BJ (cell line): ENCODE results near the gene TJP2. TPM values are rescaled to one million over a fixed set of nuclear protein-coding genes. Genes with fewer than 3 reads are reported as not detected.
A peak's percentile ranks its signal among the peaks of the same experiment; 100 is the strongest.

Experiments
- CTCF ChIA-PET: fragments of 350-600 bp; formaldehyde crosslinking; extraction: SDS; loops from one replicate; lab custom pipeline; 2021; ENCODE audit warnings: antibody characterized with exemption, inconsistent platforms; lab: Yijun Ruan, JAX
- POLR2A ChIA-PET: fragments of 300-600 bp; sonication (Branson Sonifier 250); formaldehyde crosslinking; extraction: SDS; loops from one replicate; lab custom pipeline; 2021; ENCODE audit warnings: antibody characterized with exemption; lab: Charles Lee
- DNase-seq: peaks from one replicate; pipeline ENCODE4 v3.0.0-alpha.2; 2011; ENCODE audit warnings: low read depth
- H3K27me3 ChIP-seq: 2 replicates; pipeline ENCODE4 v1.6.0; 2011; ENCODE audit warnings: low read length; ENCODE audit not compliant: control insufficient read depth, insufficient read depth
- H3K36me3 ChIP-seq: 2 replicates; pipeline ENCODE4 v1.5.1; 2011; ENCODE audit warnings: low read length; ENCODE audit not compliant: control insufficient read depth, insufficient read depth
- H3K4me3 ChIP-seq: 2 replicates; pipeline ENCODE4 v1.5.1; 2011; ENCODE audit warnings: low read depth, mild to moderate bottlenecking, control low read depth, low read length
- polyA plus RNA-seq: library from polyadenylated mRNA; depleted of rRNA; stranded (reverse); fragments of >200 nt; gene quantifications from 2 replicates; pipeline ENCODE4 v1.2.3, GENCODE V29; 2011
- TF ChIP-seq, protein P1 (sequence below): IDR thresholded peaks from 2 replicates; pipeline ENCODE4 v1.5.1; 2011; ENCODE audit warnings: low read depth, mild to moderate bottlenecking, control low read depth, inconsistent platforms, low read length, moderate library complexity; ENCODE audit not compliant: insufficient read depth

The TJP2 gene
- polyA plus RNA-seq, 1 experiment = 5.6 TPM

DNA sequence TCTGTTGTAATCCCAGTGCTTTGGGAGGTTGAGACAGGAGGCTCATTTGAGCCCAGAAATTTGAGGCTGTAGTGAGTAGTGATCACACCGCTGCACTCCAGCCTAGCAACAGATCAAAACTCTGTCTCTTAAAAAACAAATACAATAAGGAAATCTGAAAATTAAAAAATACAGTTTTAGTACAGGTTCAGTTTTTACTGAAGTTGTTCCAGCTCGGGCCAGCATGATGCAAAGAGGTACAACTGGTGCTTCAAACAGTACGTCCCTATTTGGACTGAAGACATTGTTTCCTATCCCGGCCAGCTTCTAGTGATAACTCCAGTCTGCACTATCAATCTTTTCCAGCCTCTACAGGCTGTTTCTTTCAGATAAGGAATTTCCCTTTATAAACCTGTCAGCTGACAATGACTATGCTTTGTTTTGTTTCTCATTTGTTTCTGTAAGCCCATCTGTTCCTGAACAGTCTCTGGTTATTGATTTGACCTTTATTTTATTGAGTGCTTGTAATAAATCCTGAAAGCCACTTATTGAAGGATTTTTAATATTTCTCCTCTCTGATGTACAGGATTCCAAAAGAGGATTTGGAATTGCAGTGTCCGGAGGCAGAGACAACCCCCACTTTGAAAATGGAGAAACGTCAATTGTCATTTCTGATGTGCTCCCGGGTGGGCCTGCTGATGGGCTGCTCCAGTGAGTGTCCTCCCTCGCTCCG lies 41.9 kb downstream of the TJP2 start:
- no peaks in the 10 kb centered on the region for H3K27me3 ChIP-seq
- DNase-seq = no peak
- ChIA-PET POLR2A (no interaction called here), CTCF (interaction anchor here (4.1 kb wide), 1 partner anchor 7 kb away, joined by 18 read pairs; no protein-coding TSS in a partner anchor)
- H3K36me3 ChIP-seq = peaks cover 3% of the 10 kb centered on the region
- TF ChIP-seq, protein P1, sequence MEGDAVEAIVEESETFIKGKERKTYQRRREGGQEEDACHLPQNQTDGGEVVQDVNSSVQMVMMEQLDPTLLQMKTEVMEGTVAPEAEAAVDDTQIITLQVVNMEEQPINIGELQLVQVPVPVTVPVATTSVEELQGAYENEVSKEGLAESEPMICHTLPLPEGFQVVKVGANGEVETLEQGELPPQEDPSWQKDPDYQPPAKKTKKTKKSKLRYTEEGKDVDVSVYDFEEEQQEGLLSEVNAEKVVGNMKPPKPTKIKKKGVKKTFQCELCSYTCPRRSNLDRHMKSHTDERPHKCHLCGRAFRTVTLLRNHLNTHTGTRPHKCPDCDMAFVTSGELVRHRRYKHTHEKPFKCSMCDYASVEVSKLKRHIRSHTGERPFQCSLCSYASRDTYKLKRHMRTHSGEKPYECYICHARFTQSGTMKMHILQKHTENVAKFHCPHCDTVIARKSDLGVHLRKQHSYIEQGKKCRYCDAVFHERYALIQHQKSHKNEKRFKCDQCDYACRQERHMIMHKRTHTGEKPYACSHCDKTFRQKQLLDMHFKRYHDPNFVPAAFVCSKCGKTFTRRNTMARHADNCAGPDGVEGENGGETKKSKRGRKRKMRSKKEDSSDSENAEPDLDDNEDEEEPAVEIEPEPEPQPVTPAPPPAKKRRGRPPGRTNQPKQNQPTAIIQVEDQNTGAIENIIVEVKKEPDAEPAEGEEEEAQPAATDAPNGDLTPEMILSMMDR = no peak
- H3K4me3 ChIP-seq = no peak overlapping the region

DNA sequence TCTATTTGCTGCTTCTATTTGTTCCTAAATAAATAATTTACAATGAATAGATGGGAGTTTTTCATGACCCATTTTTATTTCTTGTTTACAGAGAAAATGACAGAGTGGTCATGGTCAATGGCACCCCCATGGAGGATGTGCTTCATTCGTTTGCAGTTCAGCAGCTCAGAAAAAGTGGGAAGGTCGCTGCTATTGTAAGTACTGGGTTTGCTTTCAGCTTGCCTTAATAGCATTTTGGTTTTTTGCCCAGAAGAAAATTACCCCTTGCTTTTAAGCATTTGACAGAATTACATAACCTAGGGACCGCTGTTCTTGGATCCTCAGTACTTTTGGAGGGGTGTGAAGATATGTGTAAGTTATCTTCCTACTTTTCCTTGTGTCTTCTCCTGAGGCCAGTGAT lies 44.1 kb downstream of the TJP2 start:
- H3K36me3 ChIP-seq = peaks cover 3% of the 10 kb centered on the region
- no peaks in the 10 kb centered on the region for H3K27me3 ChIP-seq
- CTCF ChIA-PET = interaction anchor here (0.7 to 2.2 kb wide), 2 partner anchors 15 to 25 kb away, joined by 3 to 4 read pairs; no protein-coding TSS in a partner anchor
- TF ChIP-seq, protein P1 = no peak
- no peak overlapping the region for H3K4me3 ChIP-seq
- no peak for DNase-seq
- POLR2A ChIA-PET = no interaction called here

DNA sequence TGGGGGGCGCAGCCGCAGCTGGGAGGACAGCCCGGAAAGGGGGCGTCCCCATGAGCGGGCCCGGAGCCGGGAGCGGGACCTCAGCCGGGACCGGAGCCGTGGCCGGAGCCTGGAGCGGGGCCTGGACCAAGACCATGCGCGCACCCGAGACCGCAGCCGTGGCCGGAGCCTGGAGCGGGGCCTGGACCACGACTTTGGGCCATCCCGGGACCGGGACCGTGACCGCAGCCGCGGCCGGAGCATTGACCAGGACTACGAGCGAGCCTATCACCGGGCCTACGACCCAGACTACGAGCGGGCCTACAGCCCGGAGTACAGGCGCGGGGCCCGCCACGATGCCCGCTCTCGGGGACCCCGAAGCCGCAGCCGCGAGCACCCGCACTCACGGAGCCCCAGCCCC lies 47.0 kb downstream of the TJP2 start:
- TF ChIP-seq, protein P1 = no peak
- peaks cover 3% of the 10 kb centered on the region for H3K36me3 ChIP-seq

DNA sequence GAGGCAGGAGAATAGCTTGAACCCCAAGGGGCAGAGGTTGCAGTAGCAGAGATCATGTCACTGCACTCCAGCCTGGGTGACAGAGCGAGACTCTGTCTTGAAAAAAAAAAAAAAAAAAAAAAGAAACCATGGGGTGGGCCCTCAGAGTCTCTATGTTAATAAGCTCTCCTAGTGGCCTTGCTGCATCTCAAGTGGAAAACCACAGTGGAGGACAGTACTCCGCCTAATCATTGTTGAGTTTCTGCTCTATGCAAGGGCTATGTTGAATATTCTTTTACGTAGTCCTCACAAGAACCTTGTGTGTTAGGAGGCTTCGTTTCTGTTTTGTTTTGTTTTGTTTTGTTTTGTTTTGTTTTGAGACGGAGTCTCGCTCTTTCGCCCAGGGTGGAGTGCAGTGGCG lies 48.9 kb downstream of the TJP2 start:
- no peaks in the 10 kb centered on the region for H3K27me3 ChIP-seq
- H3K36me3 ChIP-seq = peaks cover 1% of the 10 kb centered on the region; the same call in 1 of the 2 replicates
- DNase-seq = no peak
- TF ChIP-seq, protein P1 = no peak
- ChIA-PET POLR2A (no interaction called here), CTCF (interaction anchor here (0.6 to 2.2 kb wide), 9 partner anchors 9 to 122 kb away, joined by 3 to 18 read pairs (median 5); no protein-coding TSS in a partner anchor)
- no peak overlapping the region for H3K4me3 ChIP-seq

More for the DNA sequence above, 47.0 kb downstream of the TJP2 start:
- Histone ChIP-seq H3K4me3 (no peak overlapping the region), H3K27me3 (no peaks in the 10 kb centered on the region)
- POLR2A ChIA-PET = no interaction called here
- DNase-seq = no peak
- CTCF ChIA-PET = no interaction called here

DNA sequence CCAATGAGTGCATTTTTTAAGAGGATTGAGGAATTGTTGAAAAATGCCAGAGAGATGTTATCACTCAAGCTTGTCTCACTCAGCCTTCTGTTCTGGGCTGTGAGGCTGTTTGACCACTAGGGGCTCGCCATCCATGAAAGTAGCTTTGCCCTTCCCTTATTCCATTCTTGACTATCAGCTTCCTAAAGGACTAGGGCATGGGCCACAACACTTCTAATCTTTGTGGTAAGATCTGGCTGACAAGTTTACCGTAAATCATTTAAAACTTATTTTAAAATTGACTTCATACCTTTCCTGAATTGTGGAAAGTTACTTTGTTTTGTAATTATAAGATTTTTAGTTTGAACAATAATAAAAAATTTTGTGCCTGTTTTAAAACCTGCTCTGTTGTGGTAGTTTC lies 49.5 kb downstream of the TJP2 start:
- CTCF ChIA-PET = interaction anchor here (0.6 to 2.2 kb wide), 12 partner anchors 8 to 171 kb away, joined by 3 to 18 read pairs (median 4); no protein-coding TSS in a partner anchor
- peak; percentile 15 for DNase-seq
- Histone ChIP-seq H3K36me3 (no peaks in the 10 kb centered on the region), H3K27me3 (no peaks in the 10 kb centered on the region), H3K4me3 (no peak overlapping the region)
- POLR2A ChIA-PET = no interaction called here
- TF ChIP-seq, protein P1 = peak; percentile 78
